Effector memory CD4-positive, alpha-beta T cell (primary cell): ENCODE measurements around the gene SGPP2.

Experiments used
- DNase-seq, 3 donors: peaks; one replicate each; pipeline ENCODE4 v3.0.0-alpha.2; 2020
- H3K27ac ChIP-seq: 2 replicates; pipeline ENCODE4 v1.7.0; 2013; ENCODE audit warnings: mild to moderate bottlenecking, low read length, moderate library complexity; ENCODE audit not compliant: insufficient read depth, poor library complexity, severe bottlenecking
- H3K27me3 ChIP-seq: replicated peaks from 2 replicates; pipeline ENCODE4 v1.7.0; 2013; ENCODE audit warnings: mild to moderate bottlenecking, low read length; ENCODE audit not compliant: insufficient read depth, control insufficient read depth, poor library complexity, severe bottlenecking
- H3K36me3 ChIP-seq: 2 replicates; pipeline ENCODE4 v1.7.0; 2013; ENCODE audit warnings: mild to moderate bottlenecking, low read length, moderate library complexity; ENCODE audit not compliant: control insufficient read depth, insufficient read depth
- H3K4me1 ChIP-seq: 2 replicates; pipeline ENCODE4 v1.7.0; 2013; ENCODE audit warnings: low read length, mild to moderate bottlenecking; ENCODE audit not compliant: control insufficient read depth, insufficient read depth, poor library complexity, severe bottlenecking
- H3K4me3 ChIP-seq: 2 replicates; pipeline ENCODE4 v1.7.0; 2013; ENCODE audit warnings: low read length, low read depth, mild to moderate bottlenecking; ENCODE audit not compliant: insufficient read depth, poor library complexity, severe bottlenecking
- H3K9me3 ChIP-seq: 2 replicates; pipeline ENCODE4 v1.7.0; 2013; ENCODE audit warnings: mild to moderate bottlenecking, low read length, moderate library complexity; ENCODE audit not compliant: control insufficient read depth

Gene SGPP2

DNA sequence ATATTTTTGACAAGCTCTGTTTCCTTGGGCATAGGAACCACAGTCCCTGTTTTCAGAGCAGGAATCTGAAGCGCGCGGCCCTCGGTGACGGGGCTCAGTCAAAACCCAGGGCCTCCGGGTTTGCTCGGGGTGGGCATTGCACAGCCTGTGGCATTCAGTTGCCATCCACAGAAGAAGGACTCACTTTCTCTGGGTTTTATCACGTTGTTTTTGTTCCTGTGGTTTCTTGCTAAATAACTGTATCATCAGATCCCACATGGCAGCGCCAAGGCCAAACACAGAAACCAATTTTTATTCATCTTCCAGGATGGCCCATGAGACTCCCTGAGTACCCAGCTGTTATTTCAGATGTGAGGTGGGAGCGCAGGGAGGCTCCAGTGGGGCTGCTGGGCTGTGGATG, 35.6 kb downstream of the SGPP2 start:
- no peak overlapping the region for H3K4me3 ChIP-seq
- no peaks in the 10 kb centered on the region for H3K36me3 ChIP-seq
- H3K27ac ChIP-seq: no peak overlapping the region
- no peaks in the 10 kb centered on the region for H3K9me3 ChIP-seq
- H3K4me1 ChIP-seq: no peaks in the 10 kb centered on the region
- H3K27me3 ChIP-seq: no peaks in the 10 kb centered on the region
- no peak for DNase-seq

DNA sequence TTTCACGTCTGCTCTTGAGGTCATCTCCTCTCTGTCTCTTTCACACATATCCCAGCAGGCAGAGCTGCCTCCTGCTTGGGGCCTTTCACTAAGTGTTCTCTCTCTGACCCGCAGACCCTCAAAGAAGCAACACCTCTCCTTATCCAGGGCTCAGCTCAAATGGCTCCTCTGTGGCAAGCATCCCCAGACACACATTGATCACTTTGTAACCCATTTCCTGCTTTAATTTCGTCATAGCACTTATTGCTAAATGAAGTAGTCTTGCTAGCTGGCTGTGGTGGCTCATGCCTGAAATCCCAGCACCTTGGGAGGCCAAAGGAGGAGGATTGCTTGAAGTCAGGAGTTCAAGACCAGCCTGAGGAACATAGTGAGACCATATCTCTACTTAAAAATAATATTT, 41.4 kb downstream of the SGPP2 start:
- H3K27me3 ChIP-seq: no peaks in the 10 kb centered on the region
- H3K9me3 ChIP-seq: no peaks in the 10 kb centered on the region
- no peaks in the 10 kb centered on the region for H3K4me1 ChIP-seq
- no peak for DNase-seq
- H3K4me3 ChIP-seq: no peak overlapping the region
- no peaks in the 10 kb centered on the region for H3K36me3 ChIP-seq
- H3K27ac ChIP-seq: no peak overlapping the region

DNA sequence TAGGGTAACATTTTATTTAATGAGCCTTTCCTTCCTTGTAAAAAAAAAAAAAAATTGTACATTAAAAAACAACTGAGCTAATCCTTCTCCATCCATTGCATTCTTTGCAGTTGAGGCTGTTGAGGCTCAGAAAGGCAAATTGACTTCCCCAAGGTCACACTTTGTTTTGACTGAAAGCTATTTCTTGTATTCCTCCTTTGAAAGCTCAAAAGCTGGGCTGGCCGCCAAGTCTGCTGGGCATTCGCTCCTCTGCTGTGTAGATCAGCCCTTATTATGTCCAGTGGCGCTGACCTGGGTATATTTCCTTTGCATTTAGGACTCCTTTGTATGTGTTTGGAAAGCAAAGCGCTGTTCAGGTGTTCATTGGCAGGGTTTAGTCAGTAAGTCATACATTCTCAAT, 44.0 kb downstream of the SGPP2 start:
- Histone ChIP-seq H3K4me1 (no peaks in the 10 kb centered on the region), H3K27me3 (no peaks in the 10 kb centered on the region), H3K9me3 (no peaks in the 10 kb centered on the region), H3K36me3 (no peaks in the 10 kb centered on the region), H3K4me3 (no peak overlapping the region), H3K27ac (no peak overlapping the region)
- DNase-seq: no peak

DNA sequence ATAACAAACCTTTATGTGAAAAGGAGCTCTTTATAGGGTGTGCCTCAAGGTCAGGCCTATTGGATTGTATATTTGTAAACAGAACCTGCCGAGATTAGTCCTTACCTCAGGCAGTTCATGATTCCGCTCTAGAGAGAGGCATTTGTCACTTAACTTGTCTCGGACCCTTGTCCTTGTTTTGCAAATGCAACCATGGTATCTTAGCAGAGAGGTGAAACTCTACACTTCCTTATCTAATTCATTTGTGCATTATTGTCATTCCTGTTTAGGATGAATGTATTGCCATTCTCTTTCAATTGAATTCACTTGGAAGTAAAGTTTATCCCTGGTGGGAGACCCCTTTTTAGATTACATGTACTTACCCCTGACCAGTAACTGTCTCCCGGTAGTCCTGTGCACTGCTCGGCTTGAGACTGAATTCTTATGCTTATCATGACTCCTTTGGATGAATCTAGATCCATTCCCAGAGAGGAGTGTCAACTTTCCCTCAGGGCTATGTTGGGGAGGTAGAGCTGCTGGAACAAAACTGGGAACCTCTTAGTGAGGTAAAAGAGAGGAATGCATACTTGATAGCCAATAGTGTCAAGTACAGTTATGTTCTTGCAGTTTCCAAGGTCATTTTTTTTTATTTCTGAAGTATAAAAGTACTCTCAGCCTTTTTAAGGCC, 46.6 kb downstream of the SGPP2 start:
- no peaks in the 10 kb centered on the region for H3K36me3 ChIP-seq
- no peaks in the 10 kb centered on the region for H3K27me3 ChIP-seq
- no peaks in the 10 kb centered on the region for H3K9me3 ChIP-seq
- H3K4me1 ChIP-seq: no peaks in the 10 kb centered on the region
- no peak overlapping the region for H3K4me3 ChIP-seq
- DNase-seq: no peak
- no peak overlapping the region for H3K27ac ChIP-seq

DNA sequence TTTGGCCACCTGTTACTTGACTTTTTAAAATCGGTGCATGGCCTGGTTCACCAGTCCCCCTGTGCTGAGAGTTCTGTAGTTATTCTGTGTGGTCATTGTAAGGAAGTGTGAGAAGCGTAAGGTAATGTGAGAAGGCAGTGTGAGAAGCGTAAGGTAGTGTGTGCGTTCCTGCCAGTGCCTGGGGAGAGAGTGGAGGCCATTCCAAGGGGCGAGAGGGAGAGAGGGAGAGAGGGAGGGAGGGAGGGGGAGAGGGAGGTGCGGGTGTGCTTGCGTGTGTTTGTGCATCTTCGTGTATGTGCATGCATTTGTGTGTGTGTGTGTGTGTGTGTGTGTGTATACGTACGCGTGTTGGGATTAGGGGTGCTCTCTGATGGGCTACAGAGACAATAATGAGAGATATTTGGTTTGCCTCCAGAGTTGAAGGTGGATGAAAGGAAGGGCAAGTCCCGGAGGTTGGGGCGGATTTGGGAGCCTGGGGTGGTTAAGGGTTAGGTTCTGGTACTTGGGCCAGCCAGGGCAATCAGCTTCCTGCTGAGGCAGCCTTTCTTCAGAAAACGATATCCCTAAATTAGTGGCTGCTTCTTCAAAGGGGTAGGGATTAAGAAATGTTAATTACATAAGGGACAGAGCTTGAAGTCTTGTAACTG, 53.7 kb downstream of the SGPP2 start:
- no peaks in the 10 kb centered on the region for H3K9me3 ChIP-seq
- H3K27me3 ChIP-seq: no peaks in the 10 kb centered on the region
- H3K27ac ChIP-seq: no peak overlapping the region
- no peaks in the 10 kb centered on the region for H3K36me3 ChIP-seq
- H3K4me3 ChIP-seq: no peak overlapping the region
- DNase-seq: no peak
- no peaks in the 10 kb centered on the region for H3K4me1 ChIP-seq

- no peak for DNase-seq
- no peaks in the 10 kb centered on the region for H3K4me1 ChIP-seq
- no peaks in the 10 kb centered on the region for H3K36me3 ChIP-seq
Observed at GRCh38 chr2:222479859-222480258, 55.5 kb downstream of the SGPP2 start.

GRCh38 chr2:222480497-222480896, 56.2 kb downstream of the SGPP2 start:
- H3K36me3 ChIP-seq: no peaks in the 10 kb centered on the region
- H3K9me3 ChIP-seq: no peaks in the 10 kb centered on the region
- DNase-seq: no peak
- no peak overlapping the region for H3K27ac ChIP-seq
- no peaks in the 10 kb centered on the region for H3K4me1 ChIP-seq
- H3K4me3 ChIP-seq: no peak overlapping the region
- H3K27me3 ChIP-seq: no peaks in the 10 kb centered on the region

More at GRCh38 chr2:222479859-222480258, 55.5 kb downstream of the SGPP2 start:
- no peaks in the 10 kb centered on the region for H3K9me3 ChIP-seq
- H3K27ac ChIP-seq: no peak overlapping the region
- H3K27me3 ChIP-seq: no peaks in the 10 kb centered on the region
- no peak overlapping the region for H3K4me3 ChIP-seq

- Histone ChIP-seq H3K4me3 (no peak overlapping the region), H3K36me3 (no peaks in the 10 kb centered on the region), H3K27me3 (no peaks in the 10 kb centered on the region), H3K27ac (no peak overlapping the region), H3K4me1 (no peaks in the 10 kb centered on the region), H3K9me3 (no peaks in the 10 kb centered on the region)
- DNase-seq: no peak
Observed at GRCh38 chr2:222481941-222482340, 57.6 kb downstream of the SGPP2 start.

GRCh38 chr2:222483513-222484039, 59.2 kb downstream of the SGPP2 start:
- no peak overlapping the region for H3K27ac ChIP-seq
- H3K36me3 ChIP-seq: no peaks in the 10 kb centered on the region
- H3K27me3 ChIP-seq: no peaks in the 10 kb centered on the region
- no peaks in the 10 kb centered on the region for H3K4me1 ChIP-seq
- no peaks in the 10 kb centered on the region for H3K9me3 ChIP-seq
- no peak overlapping the region for H3K4me3 ChIP-seq
- DNase-seq: no peak

GRCh38 chr2:222485367-222486211, 61.2 kb downstream of the SGPP2 start:
- no peaks in the 10 kb centered on the region for H3K4me1 ChIP-seq
- no peak overlapping the region for H3K27ac ChIP-seq
- H3K36me3 ChIP-seq: no peaks in the 10 kb centered on the region
- H3K27me3 ChIP-seq: no peaks in the 10 kb centered on the region
- H3K9me3 ChIP-seq: no peaks in the 10 kb centered on the region
- no peak for DNase-seq
- no peak overlapping the region for H3K4me3 ChIP-seq
